ENCODE measurements around the gene CLVS2. TPM values are rescaled to one million over a fixed set of nuclear protein-coding genes. Genes with fewer than 3 reads are reported as not detected.

Gene CLVS2
- total and polyA plus RNA-seq, 12 donors = 0.07 to 2.0 (median 0.63) TPM; not detected in 4

GRCh38 chr6:123118811-123119210 is 122.8 kb downstream of the CLVS2 start:
- DNase-seq = no peak
- Histone ChIP-seq H3K4me1 (replicated peaks in 1 of 2) (no peaks in the 10 kb centered on the region), H3K27me3 (no peaks in the 10 kb centered on the region), H3K9me3 (replicated peaks in 1 of 3) (no peaks in the 10 kb centered on the region), H3K27ac (no peak overlapping the region), H3K36me3 (replicated peaks in 1 of 2) (no peaks in the 10 kb centered on the region), H3K4me3 (no peak overlapping the region)
- TF ChIP-seq POLR2A (IDR thresholded peaks at IDR 0.05) = no peak
- intact Hi-C loops (cut with DNase I) = no loop called here
- WGBS, 4 donors = 64 to 77% (median 75%) methylated on average over 2 of the region's 2 CpGs

Other genes with a start within 250 kb of the CLVS2 start
- under 1 TPM in 1 of 9 donors, not detected in 8; 0.22 TPM for gene FABP7, start 216.5 kb upstream of the CLVS2 start, total RNA-seq
- gene FABP7, start 216.5 kb upstream of the CLVS2 start, polyA plus RNA-seq = not detected
- gene SMPDL3A, start 207.0 kb upstream of the CLVS2 start, total RNA-seq = 10 to 100 TPM; 19.9 to 51.8 (median 34.3) TPM
- 10 to 100 TPM; 10.2 to 42.2 (median 13.6) TPM for gene SMPDL3A, start 207.0 kb upstream of the CLVS2 start, polyA plus RNA-seq

Measured in adrenal gland (tissue), 12 donors.